SU-DHL-6 (cell line): ENCODE results near the gene ASAP2.

Experiments
- H2AFZ ChIP-seq: fragments of 200-600 bp; sonication (generic); 2 replicates; pipeline ENCODE4 v1.6.1; 2014; ENCODE audit warnings: low read depth, mild to moderate bottlenecking, moderate library complexity, mixed read lengths, antibody characterized with exemption, low read length; ENCODE audit not compliant: severe bottlenecking
- H3F3A ChIP-seq: fragments of 200-600 bp; shearing (Covaris generic); 2 replicates; pipeline ENCODE4 v1.6.0; 2016; ENCODE audit warnings: antibody characterized with exemption, mild to moderate bottlenecking; ENCODE audit not compliant: insufficient read depth
- H3K27ac ChIP-seq: fragments of 200-600 bp; sonication (generic); 2 replicates; pipeline ENCODE4 v1.5.1; 2016; ENCODE audit warnings: low read depth, mild to moderate bottlenecking, low read length, moderate library complexity, mixed read lengths
- H3K27me3 ChIP-seq: fragments of 200-600 bp; sonication (generic), shearing (Covaris generic); 2 replicates; pipeline ENCODE4 v1.6.0; 2014; ENCODE audit warnings: mild to moderate bottlenecking, low read length
- H3K36me3 ChIP-seq: fragments of 200-600 bp; sonication (generic); 2 replicates; pipeline ENCODE4 v1.6.1; 2014; ENCODE audit warnings: mild to moderate bottlenecking, low read length, mixed read lengths
- H3K4me2 ChIP-seq: fragments of 300-600, 200-600 bp; shearing (Covaris generic), sonication (generic); 2 replicates; pipeline ENCODE4 v1.6.0; 2014; ENCODE audit warnings: low read length, low read depth, mild to moderate bottlenecking; ENCODE audit not compliant: poor library complexity, severe bottlenecking
- H3K4me3 ChIP-seq: fragments of 200-600 bp; sonication (generic); 2 replicates; pipeline ENCODE4 v1.5.1; 2014; ENCODE audit warnings: antibody characterized with exemption, low read length, mild to moderate bottlenecking, mixed read lengths; ENCODE audit not compliant: insufficient read depth, poor library complexity, severe bottlenecking
- H3K79me2 ChIP-seq: fragments of 200-600 bp; sonication (generic); 2 replicates; pipeline ENCODE4 v1.6.1; 2014; ENCODE audit warnings: mild to moderate bottlenecking, low read length, moderate library complexity; ENCODE audit not compliant: insufficient read depth
- H3K9ac ChIP-seq: fragments of 200-600 bp; sonication (generic); 2 replicates; pipeline ENCODE4 v1.7.0; 2014; ENCODE audit warnings: mild to moderate bottlenecking, low read length
- H3K9me2 ChIP-seq: fragments of 200-600 bp; sonication (generic); replicated peaks from 2 replicates; pipeline ENCODE4 v1.6.1; 2014; ENCODE audit warnings: low read length; ENCODE audit not compliant: insufficient read depth
- H3K9me3 ChIP-seq: fragments of 200-600 bp; sonication (generic); 2 replicates; pipeline ENCODE4 v1.6.1; 2014; ENCODE audit warnings: low read length, mixed read lengths; ENCODE audit not compliant: insufficient read depth
- H4K20me1 ChIP-seq: fragments of 200-600 bp; sonication (generic); 2 replicates; pipeline ENCODE4 v1.6.1; 2014; ENCODE audit warnings: low read depth, mild to moderate bottlenecking, antibody characterized with exemption, low read length, moderate library complexity, mixed read lengths
- CTCF ChIP-seq: fragments of 200-600 bp; sonication (generic); IDR thresholded peaks from one replicate; pipeline ENCODE4 v1.5.1; 2017; ENCODE audit warnings: antibody characterized with exemption, mild to moderate bottlenecking, low read length, moderate library complexity; ENCODE audit not compliant: insufficient read depth, poor library complexity, severe bottlenecking
- EZH2phosphoT487 ChIP-seq: fragments of 200-600 bp; sonication (generic), shearing (Covaris generic); conservative IDR thresholded peaks from 2 replicates; pipeline ENCODE4 v1.6.1; 2018; ENCODE audit warnings: mild to moderate bottlenecking, antibody characterized with exemption, low read length, moderate library complexity, mixed read lengths

The ASAP2 gene

GRCh38 chr2:9206991-9207640, 504 bp downstream of the ASAP2 start:
- Histone ChIP-seq H3K79me2 (no peaks in the 10 kb centered on the region), H3K27me3 (no peaks in the 10 kb centered on the region), H3K27ac (no peak overlapping the region), H3K4me2 (no peak overlapping the region), H3F3A (no peaks in the 10 kb centered on the region), H3K9ac (no peak overlapping the region), H2AFZ (no peak overlapping the region), H3K9me2 (no peaks in the 10 kb centered on the region), H3K36me3 (no peaks in the 10 kb centered on the region), H3K4me3 (no peak overlapping the region), H3K9me3 (no peaks in the 10 kb centered on the region), H4K20me1 (no peaks in the 10 kb centered on the region)
- no peak for TF ChIP-seq EZH2phosphoT487
- no peak for TF ChIP-seq CTCF

GRCh38 chr2:9207641-9208311, 1.2 kb downstream of the ASAP2 start:
- no peak overlapping the region for H3K4me2 ChIP-seq
- H4K20me1 ChIP-seq: no peaks in the 10 kb centered on the region
- TF ChIP-seq EZH2phosphoT487 (no peak), CTCF (no peak)
- H3K27me3 ChIP-seq: no peaks in the 10 kb centered on the region
- H3K27ac ChIP-seq: no peak overlapping the region
- no peak overlapping the region for H2AFZ ChIP-seq
- H3F3A ChIP-seq: no peaks in the 10 kb centered on the region
- no peak overlapping the region for H3K9ac ChIP-seq
- no peaks in the 10 kb centered on the region for H3K36me3 ChIP-seq
- H3K9me2 ChIP-seq: no peaks in the 10 kb centered on the region
- H3K9me3 ChIP-seq: no peaks in the 10 kb centered on the region
- H3K4me3 ChIP-seq: no peak overlapping the region
- no peaks in the 10 kb centered on the region for H3K79me2 ChIP-seq

- Histone ChIP-seq H3K4me3 (no peak overlapping the region), H3K79me2 (no peaks in the 10 kb centered on the region), H3K9ac (no peak overlapping the region), H3K4me2 (no peak overlapping the region), H3K9me3 (no peaks in the 10 kb centered on the region), H3K9me2 (no peaks in the 10 kb centered on the region), H3K27ac (no peak overlapping the region), H3F3A (no peaks in the 10 kb centered on the region), H3K27me3 (no peaks in the 10 kb centered on the region), H2AFZ (no peak overlapping the region), H3K36me3 (no peaks in the 10 kb centered on the region), H4K20me1 (no peaks in the 10 kb centered on the region)
- TF ChIP-seq EZH2phosphoT487: no peak
- TF ChIP-seq CTCF: no peak
Observed at GRCh38 chr2:9208875-9209274, 2.3 kb downstream of the ASAP2 start.
